HL-60 (cell line): ENCODE measurements around the gene PAQR9.

Experiments used
- DNase-seq, 2 experiments: peaks; one replicate each; pipeline ENCODE4 v3.0.0-alpha.2; 2010 to 2020; ENCODE audit warnings: low read depth in 1 of 2, low spot score in 1 of 2
- H3K27ac ChIP-seq: fragments of 250-450 bp; sonication (Bioruptor Pico); replicated peaks from 2 replicates; pipeline ENCODE4 v1.5.1; 2020; ENCODE audit warnings: mild to moderate bottlenecking, moderate library complexity
- H3K27me3 ChIP-seq: fragments of 250-450 bp; sonication (Bioruptor Pico); 2 replicates; pipeline ENCODE4 v1.5.1; 2021; ENCODE audit warnings: mild to moderate bottlenecking, moderate library complexity; ENCODE audit not compliant: insufficient read depth, poor library complexity, severe bottlenecking
- H3K4me3 ChIP-seq: replicated peaks from 2 replicates; pipeline ENCODE4 v1.5.1; 2011; ENCODE audit warnings: mild to moderate bottlenecking, control low read depth, low read length; ENCODE audit not compliant: insufficient read depth
- GABPA ChIP-seq: IDR thresholded peaks from 2 replicates; pipeline ENCODE4 v1.6.1; 2012; ENCODE audit warnings: low read depth
- POLR2AphosphoS5 ChIP-seq: IDR thresholded peaks from 2 replicates; pipeline ENCODE4 v1.6.1; 2012; ENCODE audit warnings: low read depth
- SPI1 ChIP-seq: IDR thresholded peaks from 2 replicates; pipeline ENCODE4 v1.6.1; 2012; ENCODE audit warnings: low read depth, mild to moderate bottlenecking, borderline replicate concordance
- TF ChIP-seq, protein P1 (sequence below): IDR thresholded peaks from 2 replicates; pipeline ENCODE4 v1.6.1; 2012; ENCODE audit warnings: low read depth; ENCODE audit not compliant: insufficient replicate concordance
- TF ChIP-seq, protein P2 (sequence below): IDR thresholded peaks from one replicate; pipeline ENCODE4 v1.5.1; 2011; ENCODE audit warnings: low read length, control low read depth, inconsistent platforms; ENCODE audit not compliant: insufficient read depth

The PAQR9 gene

GRCh38 chr3:142926368-142926944 lies 37.0 kb downstream of the PAQR9 start:
- DNase-seq: no peak
- TF ChIP-seq, protein P1, sequence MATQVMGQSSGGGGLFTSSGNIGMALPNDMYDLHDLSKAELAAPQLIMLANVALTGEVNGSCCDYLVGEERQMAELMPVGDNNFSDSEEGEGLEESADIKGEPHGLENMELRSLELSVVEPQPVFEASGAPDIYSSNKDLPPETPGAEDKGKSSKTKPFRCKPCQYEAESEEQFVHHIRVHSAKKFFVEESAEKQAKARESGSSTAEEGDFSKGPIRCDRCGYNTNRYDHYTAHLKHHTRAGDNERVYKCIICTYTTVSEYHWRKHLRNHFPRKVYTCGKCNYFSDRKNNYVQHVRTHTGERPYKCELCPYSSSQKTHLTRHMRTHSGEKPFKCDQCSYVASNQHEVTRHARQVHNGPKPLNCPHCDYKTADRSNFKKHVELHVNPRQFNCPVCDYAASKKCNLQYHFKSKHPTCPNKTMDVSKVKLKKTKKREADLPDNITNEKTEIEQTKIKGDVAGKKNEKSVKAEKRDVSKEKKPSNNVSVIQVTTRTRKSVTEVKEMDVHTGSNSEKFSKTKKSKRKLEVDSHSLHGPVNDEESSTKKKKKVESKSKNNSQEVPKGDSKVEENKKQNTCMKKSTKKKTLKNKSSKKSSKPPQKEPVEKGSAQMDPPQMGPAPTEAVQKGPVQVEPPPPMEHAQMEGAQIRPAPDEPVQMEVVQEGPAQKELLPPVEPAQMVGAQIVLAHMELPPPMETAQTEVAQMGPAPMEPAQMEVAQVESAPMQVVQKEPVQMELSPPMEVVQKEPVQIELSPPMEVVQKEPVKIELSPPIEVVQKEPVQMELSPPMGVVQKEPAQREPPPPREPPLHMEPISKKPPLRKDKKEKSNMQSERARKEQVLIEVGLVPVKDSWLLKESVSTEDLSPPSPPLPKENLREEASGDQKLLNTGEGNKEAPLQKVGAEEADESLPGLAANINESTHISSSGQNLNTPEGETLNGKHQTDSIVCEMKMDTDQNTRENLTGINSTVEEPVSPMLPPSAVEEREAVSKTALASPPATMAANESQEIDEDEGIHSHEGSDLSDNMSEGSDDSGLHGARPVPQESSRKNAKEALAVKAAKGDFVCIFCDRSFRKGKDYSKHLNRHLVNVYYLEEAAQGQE: no peak
- TF ChIP-seq SPI1: no peak
- no peak for TF ChIP-seq POLR2AphosphoS5
- TF ChIP-seq, protein P2, sequence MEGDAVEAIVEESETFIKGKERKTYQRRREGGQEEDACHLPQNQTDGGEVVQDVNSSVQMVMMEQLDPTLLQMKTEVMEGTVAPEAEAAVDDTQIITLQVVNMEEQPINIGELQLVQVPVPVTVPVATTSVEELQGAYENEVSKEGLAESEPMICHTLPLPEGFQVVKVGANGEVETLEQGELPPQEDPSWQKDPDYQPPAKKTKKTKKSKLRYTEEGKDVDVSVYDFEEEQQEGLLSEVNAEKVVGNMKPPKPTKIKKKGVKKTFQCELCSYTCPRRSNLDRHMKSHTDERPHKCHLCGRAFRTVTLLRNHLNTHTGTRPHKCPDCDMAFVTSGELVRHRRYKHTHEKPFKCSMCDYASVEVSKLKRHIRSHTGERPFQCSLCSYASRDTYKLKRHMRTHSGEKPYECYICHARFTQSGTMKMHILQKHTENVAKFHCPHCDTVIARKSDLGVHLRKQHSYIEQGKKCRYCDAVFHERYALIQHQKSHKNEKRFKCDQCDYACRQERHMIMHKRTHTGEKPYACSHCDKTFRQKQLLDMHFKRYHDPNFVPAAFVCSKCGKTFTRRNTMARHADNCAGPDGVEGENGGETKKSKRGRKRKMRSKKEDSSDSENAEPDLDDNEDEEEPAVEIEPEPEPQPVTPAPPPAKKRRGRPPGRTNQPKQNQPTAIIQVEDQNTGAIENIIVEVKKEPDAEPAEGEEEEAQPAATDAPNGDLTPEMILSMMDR: no peak
- no peak for TF ChIP-seq GABPA
- Histone ChIP-seq H3K27ac (no peak overlapping the region), H3K4me3 (no peak overlapping the region), H3K27me3 (no peaks in the 10 kb centered on the region)

GRCh38 chr3:142925140-142925539 lies 38.3 kb downstream of the PAQR9 start:
- no peak overlapping the region for H3K27ac ChIP-seq
- TF ChIP-seq GABPA: no peak
- TF ChIP-seq POLR2AphosphoS5: no peak
- TF ChIP-seq, protein P2: no peak
- TF ChIP-seq, protein P1: no peak
- TF ChIP-seq SPI1: no peak
- H3K4me3 ChIP-seq: no peak overlapping the region
- H3K27me3 ChIP-seq: no peaks in the 10 kb centered on the region
- no peak for DNase-seq

- Histone ChIP-seq H3K4me3 (no peak overlapping the region), H3K27ac (no peak overlapping the region), H3K27me3 (no peaks in the 10 kb centered on the region)
- TF ChIP-seq GABPA: no peak
- TF ChIP-seq SPI1: no peak
- no peak for TF ChIP-seq POLR2AphosphoS5
- TF ChIP-seq, protein P2: no peak
- TF ChIP-seq, protein P1: no peak
- no peak for DNase-seq
Measured at GRCh38 chr3:142923694-142924093, 39.8 kb downstream of the PAQR9 start.
